Measurements from ENCODE around the gene MSI2.

MSI2 gene

GRCh38 chr17:57394375-57394774 is 138.1 kb downstream of the MSI2 start:
- DNase-seq (ENCODE audit: low read depth in 2 of 2), result no peak

- DNase-seq (ENCODE audit: low read depth in 2 of 2), result no peak
Measured at GRCh38 chr17:57395721-57396321, 139.5 kb downstream of the MSI2 start.

GRCh38 chr17:57396511-57396921 is 140.2 kb downstream of the MSI2 start:
- no peak for DNase-seq (ENCODE audit: low read depth in 2 of 2)

GRCh38 chr17:57397402-57397801 is 141.1 kb downstream of the MSI2 start:
- no peak for DNase-seq (ENCODE audit: low read depth in 2 of 2)

GRCh38 chr17:57399690-57400089 is 143.4 kb downstream of the MSI2 start:
- no peak for DNase-seq (ENCODE audit: low read depth in 2 of 2)

GRCh38 chr17:57400648-57401047 is 144.3 kb downstream of the MSI2 start:
- no peak for DNase-seq (ENCODE audit: low read depth in 2 of 2)

GRCh38 chr17:57401556-57402488 is 145.5 kb downstream of the MSI2 start:
- no peak for DNase-seq (ENCODE audit: low read depth in 2 of 2)

GRCh38 chr17:57402681-57403180 is 146.4 kb downstream of the MSI2 start:
- no peak for DNase-seq (ENCODE audit: low read depth in 2 of 2)

- no peak for DNase-seq (ENCODE audit: low read depth in 2 of 2)
Measured at GRCh38 chr17:57403236-57403635, 146.9 kb downstream of the MSI2 start.

GRCh38 chr17:57404073-57404472 is 147.8 kb downstream of the MSI2 start:
- no peak for DNase-seq (ENCODE audit: low read depth in 2 of 2)

- no peak for DNase-seq (ENCODE audit: low read depth in 2 of 2)
Measured at GRCh38 chr17:57404795-57405490, 148.6 kb downstream of the MSI2 start.

- DNase-seq (ENCODE audit: low read depth in 2 of 2), result no peak
Measured at GRCh38 chr17:57405491-57406072, 149.3 kb downstream of the MSI2 start.

- DNase-seq (ENCODE audit: low read depth in 2 of 2), result no peak
Measured at GRCh38 chr17:57406131-57406980, 150.0 kb downstream of the MSI2 start.

GRCh38 chr17:57406981-57407286 is 150.6 kb downstream of the MSI2 start:
- no peak for DNase-seq (ENCODE audit: low read depth in 2 of 2)

GRCh38 chr17:57407287-57408070 is 151.2 kb downstream of the MSI2 start:
- no peak for DNase-seq (ENCODE audit: low read depth in 2 of 2)

GRCh38 chr17:57408071-57408811 is 151.9 kb downstream of the MSI2 start:
- no peak for DNase-seq (ENCODE audit: low read depth in 2 of 2)

GRCh38 chr17:57410169-57410568 is 153.8 kb downstream of the MSI2 start:
- DNase-seq (ENCODE audit: low read depth in 2 of 2), result no peak

GRCh38 chr17:57412520-57413096 is 156.3 kb downstream of the MSI2 start:
- no peak for DNase-seq (ENCODE audit: low read depth in 2 of 2)
